H9 (cell line): ENCODE measurements around the gene RASL10B. TPM values are rescaled to one million over a fixed set of nuclear protein-coding genes. Genes with fewer than 3 reads are reported as not detected.

Source experiments
- DNase-seq: peaks from one replicate; pipeline ENCODE4 v3.0.0-alpha.2; 2017
- H2AFZ ChIP-seq: one replicate; pipeline ENCODE4 v1.6.1; 2013; ENCODE audit warnings: mild to moderate bottlenecking, low read length, control low read depth, moderate library complexity
- H2AK5ac ChIP-seq: 2 replicates; pipeline ENCODE4 v1.6.1; 2013; ENCODE audit warnings: low read length, control low read depth, mixed read lengths; ENCODE audit not compliant: insufficient read length
- H2BK120ac ChIP-seq: one replicate; pipeline ENCODE4 v1.6.1; 2013; ENCODE audit warnings: low read depth, mild to moderate bottlenecking, low read length, control low read depth, inconsistent platforms; ENCODE audit not compliant: poor library complexity, severe bottlenecking
- H2BK12ac ChIP-seq: 2 replicates; pipeline ENCODE4 v1.6.1; 2013; ENCODE audit warnings: low read length, control low read depth, mixed read lengths, low read depth; ENCODE audit not compliant: insufficient read length
- H2BK15ac ChIP-seq: 2 replicates; pipeline ENCODE4 v1.6.1; 2013; ENCODE audit warnings: low read depth, low read length, control low read depth
- H2BK20ac ChIP-seq: one replicate; pipeline ENCODE4 v1.6.1; 2013; ENCODE audit warnings: low read depth, mild to moderate bottlenecking, low read length, control low read depth, inconsistent platforms; ENCODE audit not compliant: poor library complexity, severe bottlenecking
- H2BK5ac ChIP-seq: 2 replicates; pipeline ENCODE4 v1.6.1; 2013; ENCODE audit warnings: low read length, control low read depth, mixed read lengths; ENCODE audit not compliant: insufficient read length
- H3K14ac ChIP-seq: 2 replicates; pipeline ENCODE4 v1.6.1; 2013; ENCODE audit warnings: low read length, control low read depth; ENCODE audit not compliant: insufficient read depth
- H3K18ac ChIP-seq: 2 replicates; pipeline ENCODE4 v1.6.1; 2013; ENCODE audit warnings: low read depth, mild to moderate bottlenecking, mixed read lengths, low read length, control low read depth; ENCODE audit not compliant: insufficient read length
- H3K23ac ChIP-seq: 2 replicates; pipeline ENCODE4 v1.6.1; 2013; ENCODE audit warnings: low read length, control low read depth, mixed read lengths, low read depth; ENCODE audit not compliant: insufficient read length
- H3K23me2 ChIP-seq: 2 replicates; pipeline ENCODE4 v1.6.1; 2013; ENCODE audit warnings: low read depth, mild to moderate bottlenecking, mixed read lengths, low read length, control low read depth; ENCODE audit not compliant: insufficient read length, poor library complexity, severe bottlenecking
- H3K27ac ChIP-seq: 2 replicates; pipeline ENCODE4 v1.5.1; 2013; ENCODE audit warnings: low read length, control low read depth, mixed read lengths, low read depth; ENCODE audit not compliant: insufficient read length
- H3K27me3 ChIP-seq: 2 replicates; pipeline ENCODE4 v1.6.1; 2013; ENCODE audit warnings: low read length, control low read depth, inconsistent platforms; ENCODE audit not compliant: insufficient read depth
- H3K4ac ChIP-seq: 2 replicates; pipeline ENCODE4 v1.6.1; 2013; ENCODE audit warnings: low read depth, mild to moderate bottlenecking, control low read depth, inconsistent platforms, low read length, moderate library complexity
- H3K4me1 ChIP-seq: 2 replicates; pipeline ENCODE4 v1.6.1; 2013; ENCODE audit warnings: low read length, control low read depth, inconsistent platforms; ENCODE audit not compliant: insufficient read depth
- H3K4me2 ChIP-seq: 2 replicates; pipeline ENCODE4 v1.6.1; 2013; ENCODE audit warnings: low read length, control low read depth, mixed read lengths; ENCODE audit not compliant: insufficient read length, insufficient read depth
- H3K56ac ChIP-seq: 2 replicates; pipeline ENCODE4 v1.6.1; 2013; ENCODE audit warnings: low read depth, mild to moderate bottlenecking, mixed read lengths, low read length, control low read depth; ENCODE audit not compliant: insufficient read length
- H3K79me1 ChIP-seq: 2 replicates; pipeline ENCODE4 v1.6.1; 2013; ENCODE audit warnings: low read depth, mild to moderate bottlenecking, moderate library complexity, low read length, control low read depth, inconsistent platforms; ENCODE audit not compliant: insufficient read depth, poor library complexity, severe bottlenecking
- H3K79me2 ChIP-seq: 2 replicates; pipeline ENCODE4 v1.6.1; 2013; ENCODE audit warnings: low read length, control low read depth, inconsistent platforms; ENCODE audit not compliant: insufficient read depth
- H3K9ac ChIP-seq: 2 replicates; pipeline ENCODE4 v1.6.1; 2013; ENCODE audit warnings: low read length, control low read depth, mixed read lengths; ENCODE audit not compliant: insufficient read length; ENCODE audit errors: extremely low read depth
- H3K9me3 ChIP-seq: one replicate; pipeline ENCODE4 v1.6.1; 2013; ENCODE audit warnings: low read depth, low read length, inconsistent platforms; ENCODE audit not compliant: control insufficient read depth
- H3T11ph ChIP-seq: one replicate; pipeline ENCODE4 v1.6.1; 2013; ENCODE audit warnings: mild to moderate bottlenecking, low read length, control low read depth, inconsistent platforms
- H4K20me1 ChIP-seq: one replicate; pipeline ENCODE4 v1.6.1; 2013; ENCODE audit not compliant: control insufficient read depth, insufficient read length, insufficient read depth
- H4K5ac ChIP-seq: 2 replicates; pipeline ENCODE4 v1.6.1; 2013; ENCODE audit warnings: low read depth, mild to moderate bottlenecking, mixed read lengths, low read length, control low read depth; ENCODE audit not compliant: insufficient read length
- H4K8ac ChIP-seq: replicated peaks from 2 replicates; pipeline ENCODE4 v1.6.1; 2013; ENCODE audit warnings: low read length, control low read depth, mixed read lengths, low read depth; ENCODE audit not compliant: insufficient read length
- H4K91ac ChIP-seq: 2 replicates; pipeline ENCODE4 v1.6.1; 2013; ENCODE audit warnings: low read depth, mild to moderate bottlenecking, moderate library complexity, mixed read lengths, low read length, control low read depth; ENCODE audit not compliant: insufficient read length
- H3K27ac Mint-ChIP-seq, 3 experiments: 2 replicates in 2 of 3; 3 replicates in 1 of 3; pipeline ENCODE4 v1.8.0; 2020 to 2021; ENCODE audit warnings: mixed read lengths in 3 of 3, mild to moderate bottlenecking in 1 of 3, moderate library complexity in 1 of 3
- H3K27me3 Mint-ChIP-seq: 2 replicates; pipeline ENCODE4 v1.8.0; 2021; ENCODE audit warnings: low read depth, mild to moderate bottlenecking, moderate library complexity, mixed read lengths
- H3K36me3 Mint-ChIP-seq, 3 experiments: 2 replicates in 2 of 3; 3 replicates in 1 of 3; pipeline ENCODE4 v1.8.0; 2020 to 2021; ENCODE audit warnings: low read depth in 3 of 3, mixed read lengths in 3 of 3; ENCODE audit not compliant: insufficient read depth in 1 of 3
- H3K4me1 Mint-ChIP-seq, 2 experiments: 2 replicates each; pipeline ENCODE4 v1.8.0; 2020; ENCODE audit warnings: mixed read lengths in 2 of 2
- H3K4me3 Mint-ChIP-seq, 2 experiments: 2 replicates in 1 of 2; 3 replicates in 1 of 2; pipeline ENCODE4 v1.8.0; 2020 to 2021; ENCODE audit warnings: mild to moderate bottlenecking in 2 of 2, mixed read lengths in 2 of 2, moderate library complexity in 1 of 2
- H3K9me3 Mint-ChIP-seq, 2 experiments: 2 replicates in 1 of 2; 3 replicates in 1 of 2; pipeline ENCODE4 v1.8.0; 2020; ENCODE audit warnings: mild to moderate bottlenecking in 2 of 2, mixed read lengths in 2 of 2, moderate library complexity in 1 of 2
- CTCF ChIP-seq: fragments of 200-600 bp; sonication (generic); conservative IDR thresholded peaks from 3 replicates; pipeline ENCODE4 v1.8.0; 2021; ENCODE audit warnings: antibody characterized with exemption, mild to moderate bottlenecking
- WGBS: extraction: QIAGEN DNeasy Blood & Tissue Kit; methylation state at CpG from one replicate; pipeline ENCODE4 v1.1.7; 2013; ENCODE audit warnings: missing lambda C conversion rate, low lambda C conversion rate, mixed read lengths; ENCODE audit not compliant: insufficient read length; ENCODE audit errors: extremely low coverage; 5-methylcytosine and 5-hydroxymethylcytosine counted together
- total RNA-seq: library from RNA; stranded (reverse); gene quantifications from 2 replicates; pipeline ENCODE4 v1.2.1, GENCODE V29; 2021

Gene RASL10B
- total RNA-seq, 1 experiment from 2014 or later = 15.9 TPM

- H3K79me1 ChIP-seq = no peaks in the 10 kb centered on the region
- no peak overlapping the region for H2BK15ac ChIP-seq
- Mint-ChIP-seq H3K27ac (no peak overlapping the region), H3K4me1 (peaks cover 8 to 9% of the 10 kb centered on the region in 2 experiments), H3K36me3 (peaks cover 9 to 10% (median 9%) of the 10 kb centered on the region in 3 experiments; a peak in 6 of 7 replicates), H3K9me3 (no peaks in the 10 kb centered on the region; a peak in 1 of 5 replicates), H3K4me3 (no peak overlapping the region), H3K27me3 (no peaks in the 10 kb centered on the region)
- H3K27ac ChIP-seq = no peak overlapping the region
- no CpG with 5 or more reads among the region's 6 CpGs for WGBS
- no peak overlapping the region for H4K5ac ChIP-seq
- no peaks in the 10 kb centered on the region for H3K9me3 ChIP-seq
- no peak overlapping the region for H2BK120ac ChIP-seq
- no peak overlapping the region for H3K56ac ChIP-seq
- no peak overlapping the region for H3K9ac ChIP-seq
- H3K14ac ChIP-seq = no peak overlapping the region
- H2BK12ac ChIP-seq = no peak overlapping the region
- TF ChIP-seq CTCF = no peak
- H3K4me2 ChIP-seq = no peak overlapping the region
- no peak overlapping the region for H2AK5ac ChIP-seq
- H3K4me1 ChIP-seq = peaks cover 2% of the 10 kb centered on the region; the same call in 1 of the 2 replicates
- no peak overlapping the region for H4K91ac ChIP-seq
- H3K23ac ChIP-seq = no peak overlapping the region
- no peak for DNase-seq
- H3K18ac ChIP-seq = no peak overlapping the region
- no peak overlapping the region for H3T11ph ChIP-seq
- no peaks in the 10 kb centered on the region for H3K79me2 ChIP-seq
- H2AFZ ChIP-seq = no peak overlapping the region
- no peak overlapping the region for H2BK20ac ChIP-seq
- H3K23me2 ChIP-seq = no peaks in the 10 kb centered on the region
- no peak overlapping the region for H3K4ac ChIP-seq
- no peaks in the 10 kb centered on the region for H3K27me3 ChIP-seq
- H4K20me1 ChIP-seq = no peaks in the 10 kb centered on the region
- H2BK5ac ChIP-seq = no peak overlapping the region
- H4K8ac ChIP-seq = no peak overlapping the region
Measured at GRCh38 chr17:35700150-35700549, 31.3 kb upstream of the RASL10B start.
